MCF 10A (cell line): Measurements from ENCODE around the gene GSTO1. TPM values are rescaled to one million over a fixed set of nuclear protein-coding genes. Genes with fewer than 3 reads are reported as not detected.
A peak's percentile ranks its signal among the peaks of the same experiment; 100 is the strongest.

ENCODE experiments used
- BruUV-seq: library from RNA; stranded (reverse); fragments of 400-500 nt; replicated peaks from 2 replicates; lab custom pipeline; 2021; lab: Mats Ljungman, UMichigan
- CTCF ChIA-PET: fragments of 300-600 bp; sonication (Branson Sonifier 250); formaldehyde crosslinking; extraction: SDS; loops from one replicate; lab custom pipeline; 2021; ENCODE audit warnings: antibody characterized with exemption, inconsistent platforms; lab: Yijun Ruan, JAX
- POLR2A ChIA-PET: fragments of 300-600, 350-650 bp; sonication (Branson Sonifier 250); formaldehyde crosslinking; extraction: SDS; loops from one replicate; lab custom pipeline; 2020; ENCODE audit warnings: antibody characterized with exemption, inconsistent platforms; lab: Yijun Ruan, JAX
- DNase-seq: peaks from one replicate; pipeline ENCODE4 v3.0.0-alpha.2; 2018; ENCODE audit not compliant: unreplicated experiment
- H3K27ac Mint-ChIP-seq: one replicate; pipeline ENCODE4 v1.8.0; 2022; ENCODE audit warnings: mild to moderate bottlenecking, low read depth, mixed read lengths; ENCODE audit not compliant: unreplicated experiment
- H3K27me3 Mint-ChIP-seq: one replicate; pipeline ENCODE4 v1.8.0; 2022; ENCODE audit warnings: mixed read lengths; ENCODE audit not compliant: insufficient read depth, unreplicated experiment
- H3K36me3 Mint-ChIP-seq: one replicate; pipeline ENCODE4 v1.8.0; 2022; ENCODE audit warnings: mild to moderate bottlenecking, moderate library complexity, mixed read lengths; ENCODE audit not compliant: insufficient read depth, unreplicated experiment
- H3K4me1 Mint-ChIP-seq: one replicate; pipeline ENCODE4 v1.8.0; 2022; ENCODE audit warnings: mixed read lengths; ENCODE audit not compliant: insufficient read depth, unreplicated experiment
- H3K4me3 Mint-ChIP-seq: one replicate; pipeline ENCODE4 v1.8.0; 2022; ENCODE audit warnings: mild to moderate bottlenecking, moderate library complexity, mixed read lengths; ENCODE audit not compliant: unreplicated experiment
- H3K9me3 Mint-ChIP-seq: one replicate; pipeline ENCODE4 v1.8.0; 2022; ENCODE audit warnings: mixed read lengths; ENCODE audit not compliant: unreplicated experiment
- CTCF ChIP-seq: fragments of 200-600 bp; IDR thresholded peaks from one replicate; pipeline ENCODE4 v1.8.0; 2022; ENCODE audit warnings: antibody characterized with exemption, mild to moderate bottlenecking; ENCODE audit not compliant: unreplicated experiment
- intact Hi-C: fragments of 100-400 bp; cut with micrococcal nuclease; formaldehyde crosslinking; loops from 2 replicates; pipeline ENCODE4 v1.14.1; 2022
- microRNA-seq: library from miRNA; unstranded; fragments of <30 nt; microRNA quantifications from one replicate; pipeline ENCODE4 v1.2.0, GENCODE V29; 2022
- total RNA-seq: library from RNA; stranded (reverse); gene quantifications from 2 replicates; pipeline ENCODE4 v1.2.3, GENCODE V29; 2022

The GSTO1 gene
- total RNA-seq, 1 experiment from 2014 or later = 61.8 TPM

- H3K9me3 Mint-ChIP-seq = no peaks in the 10 kb centered on the region
- intact Hi-C loops = no loop called here
These were observed 60.8 kb downstream of the GSTO1 start for GRCh38 chr10:104315486-104315921.

GRCh38 chr10:104316321-104317099 lies 61.8 kb downstream of the GSTO1 start:
- peak overlapping the region; percentile 93 for H3K27ac Mint-ChIP-seq
- CTCF ChIA-PET = interaction anchor here (0.5 to 13.8 kb wide), 10 partner anchors 10 to 420 kb away, joined by 3 to 143 read pairs (median 7); partner anchors contain the start of gene ITPRIP

More at GRCh38 chr10:104315486-104315921, 60.8 kb downstream of the GSTO1 start:
- H3K27me3 Mint-ChIP-seq = no peaks in the 10 kb centered on the region
- CTCF ChIA-PET = interaction anchor here (1.0 to 13.8 kb wide), 5 partner anchors 9 to 34 kb away, joined by 3 to 143 read pairs (median 34); no protein-coding TSS in a partner anchor
- H3K4me1 Mint-ChIP-seq = peaks cover 38% of the 10 kb centered on the region
- H3K27ac Mint-ChIP-seq = no peak overlapping the region
- no peak for TF ChIP-seq CTCF
- peaks cover 46% of the 10 kb centered on the region for H3K36me3 Mint-ChIP-seq
- DNase-seq = no peak
- no TSS peak for BruUV-seq
- H3K4me3 Mint-ChIP-seq = no peak overlapping the region
- POLR2A ChIA-PET = interaction anchor here (1.1 to 7.4 kb wide), 2 partner anchors 14 to 24 kb away, joined by 3 to 124 read pairs; no protein-coding TSS in a partner anchor

More at GRCh38 chr10:104316321-104317099, 61.8 kb downstream of the GSTO1 start:
- H3K36me3 Mint-ChIP-seq = peaks cover 50% of the 10 kb centered on the region
- peak overlapping the region; percentile 19 for H3K4me3 Mint-ChIP-seq
- DNase-seq = no peak
- no TSS peak for BruUV-seq
- no peaks in the 10 kb centered on the region for H3K9me3 Mint-ChIP-seq
- intact Hi-C loops = no loop called here
- no peak for TF ChIP-seq CTCF
- no peaks in the 10 kb centered on the region for H3K27me3 Mint-ChIP-seq
- peaks cover 40% of the 10 kb centered on the region for H3K4me1 Mint-ChIP-seq
- POLR2A ChIA-PET = interaction anchor here (0.6 to 8.5 kb wide), 7 partner anchors 7 to 110 kb away, joined by 3 to 146 read pairs (median 28); partner anchors contain the start of gene ITPRIP

Small RNA genes within 50 kb of the gene (microRNA-seq; reads per million reads assigned to microRNA genes)
- gene MIR4482 (not detected), gene MIR609 (not detected)

Other genes starting within 250 kb of the GSTO1 start
- gene COL17A1, start 169.0 kb upstream of the GSTO1 start, total RNA-seq = 514 and 563 TPM in 2 replicates
- gene SFR1, start 132.7 kb upstream of the GSTO1 start, total RNA-seq = 7.7 and 8.9 TPM in 2 replicates
- 0.25 and 0.42 TPM in 2 replicates for gene CFAP43, start 22.5 kb upstream of the GSTO1 start, total RNA-seq
- gene GSTO2, start 14.3 kb downstream of the GSTO1 start, total RNA-seq = 33.8 and 40.9 TPM in 2 replicates
- gene ITPRIP, start 83.6 kb downstream of the GSTO1 start, total RNA-seq = 29.4 and 29.8 TPM in 2 replicates
- 0.89 and 1.1 TPM in 2 replicates for gene CFAP58, start 98.9 kb downstream of the GSTO1 start, total RNA-seq